ENCODE results near the gene XRCC3.

XRCC3 gene

GRCh38 chr14:103738701-103739451 is 23.6 kb upstream of the XRCC3 start:
- in situ Hi-C loops (cut with MboI; ENCODE audit: low sequenced_read_pairs), result no loop called here

- in situ Hi-C loops (cut with MboI; ENCODE audit: low sequenced_read_pairs), result no loop called here
These were observed 22.9 kb upstream of the XRCC3 start for GRCh38 chr14:103738166-103738565.

DNA sequence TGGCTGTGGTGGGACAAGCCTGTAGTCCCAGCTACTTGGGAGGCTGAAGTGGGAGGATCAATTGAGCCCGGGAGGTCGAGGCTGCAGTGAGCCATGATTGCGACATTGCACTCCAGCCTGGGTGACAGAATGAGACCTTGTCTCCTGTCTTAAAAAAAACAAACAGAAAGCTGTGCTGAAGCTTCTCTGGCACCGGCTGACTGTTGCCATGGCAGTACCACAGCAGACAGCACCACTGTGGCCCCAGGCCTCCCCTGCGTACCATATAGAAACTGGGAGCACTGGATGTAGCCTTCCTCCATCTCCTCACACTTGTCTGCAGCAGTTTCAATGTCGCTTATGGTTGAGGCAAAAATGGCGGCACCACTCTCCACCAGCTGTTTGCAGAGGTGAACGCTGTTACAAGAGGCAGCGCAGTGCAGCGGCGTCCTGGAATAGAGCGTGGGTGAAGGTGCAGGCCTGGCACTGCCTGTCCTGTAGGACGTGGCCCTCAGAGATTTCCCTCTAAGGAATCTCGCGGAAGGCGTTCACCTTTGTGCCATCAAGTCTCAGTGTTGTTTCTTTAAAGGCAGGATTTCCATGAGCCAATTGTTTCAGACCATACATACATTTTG is 22.3 kb upstream of the XRCC3 start:
- in situ Hi-C loops (cut with MboI; ENCODE audit: low sequenced_read_pairs), result no loop called here

- in situ Hi-C loops (cut with MboI; ENCODE audit: low sequenced_read_pairs), result no loop called here
These were observed 21.5 kb upstream of the XRCC3 start for GRCh38 chr14:103736546-103737431.

- in situ Hi-C loops (cut with MboI; ENCODE audit: low sequenced_read_pairs), result no loop called here
These were observed 20.7 kb upstream of the XRCC3 start for GRCh38 chr14:103735815-103736545.

- in situ Hi-C loops (cut with MboI; ENCODE audit: low sequenced_read_pairs), result no loop called here
These were observed 20.2 kb upstream of the XRCC3 start for GRCh38 chr14:103735439-103735814.

- in situ Hi-C loops (cut with MboI; ENCODE audit: low sequenced_read_pairs), result no loop called here
These were observed 19.8 kb upstream of the XRCC3 start for GRCh38 chr14:103735022-103735421.

DNA sequence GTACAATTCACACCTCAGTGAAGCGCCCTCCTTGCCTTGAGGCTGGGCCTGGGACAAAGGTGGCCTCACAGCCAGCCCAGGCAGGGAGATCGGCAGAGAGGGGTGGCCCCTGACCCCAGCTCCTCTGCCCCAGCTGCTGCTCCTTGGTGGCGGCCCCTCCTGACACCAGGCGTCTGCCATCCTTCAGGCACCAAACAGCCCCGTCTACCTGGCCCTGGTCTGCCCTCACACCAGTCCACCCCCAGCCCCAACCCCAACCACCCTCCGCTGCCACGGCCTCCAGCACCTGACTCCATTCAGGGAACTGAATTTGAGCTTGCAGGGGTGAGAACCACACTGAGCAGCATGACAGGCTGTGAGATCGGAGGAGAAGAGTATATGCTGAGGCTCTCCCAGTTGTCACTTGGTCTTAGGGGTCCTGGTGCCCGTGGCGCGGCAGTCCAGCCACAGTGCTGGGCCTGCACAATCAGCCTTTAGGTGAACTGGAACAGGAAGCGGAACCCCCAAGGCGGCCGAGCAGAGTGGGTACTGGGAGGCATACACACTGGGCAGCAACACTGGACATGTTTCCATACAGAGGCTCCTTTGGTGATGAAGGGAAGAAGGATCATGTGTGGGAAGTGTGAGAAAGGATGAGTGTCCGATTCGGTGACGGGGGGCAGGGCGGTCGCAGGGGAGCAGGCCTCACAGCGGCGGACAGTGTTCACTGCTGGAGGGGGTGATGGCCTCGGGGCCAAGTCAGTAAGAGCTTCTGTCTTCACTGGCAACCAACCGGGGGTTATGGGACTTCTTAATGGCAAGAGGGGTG is 19.0 kb upstream of the XRCC3 start:
- in situ Hi-C loops (cut with MboI; ENCODE audit: low sequenced_read_pairs), result no loop called here

DNA sequence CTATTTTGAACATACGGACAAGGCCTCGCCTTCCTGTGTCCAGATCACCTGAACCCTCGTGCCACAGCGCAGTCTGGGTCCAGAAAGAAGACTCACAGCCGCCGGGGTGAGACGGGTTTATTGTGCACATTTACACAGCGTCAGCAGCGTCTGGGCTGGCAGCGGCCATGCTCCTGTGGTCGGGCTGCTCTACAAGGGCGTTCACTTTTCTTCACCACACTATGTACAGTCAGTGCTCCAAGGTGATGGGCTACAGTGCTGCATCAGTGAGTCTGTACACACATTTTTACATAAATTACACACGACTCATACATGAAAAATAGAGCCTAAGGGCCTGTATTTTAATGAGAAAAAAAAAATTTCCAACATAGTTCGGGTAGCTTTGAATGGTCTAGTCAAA is 18.4 kb upstream of the XRCC3 start:
- in situ Hi-C loops (cut with MboI; ENCODE audit: low sequenced_read_pairs), result no loop called here

GRCh38 chr14:103732868-103733620 is 17.8 kb upstream of the XRCC3 start:
- in situ Hi-C loops (cut with MboI; ENCODE audit: low sequenced_read_pairs), result no loop called here

- in situ Hi-C loops (cut with MboI; ENCODE audit: low sequenced_read_pairs), result no loop called here
These were observed 16.9 kb upstream of the XRCC3 start for GRCh38 chr14:103731916-103732867.

DNA sequence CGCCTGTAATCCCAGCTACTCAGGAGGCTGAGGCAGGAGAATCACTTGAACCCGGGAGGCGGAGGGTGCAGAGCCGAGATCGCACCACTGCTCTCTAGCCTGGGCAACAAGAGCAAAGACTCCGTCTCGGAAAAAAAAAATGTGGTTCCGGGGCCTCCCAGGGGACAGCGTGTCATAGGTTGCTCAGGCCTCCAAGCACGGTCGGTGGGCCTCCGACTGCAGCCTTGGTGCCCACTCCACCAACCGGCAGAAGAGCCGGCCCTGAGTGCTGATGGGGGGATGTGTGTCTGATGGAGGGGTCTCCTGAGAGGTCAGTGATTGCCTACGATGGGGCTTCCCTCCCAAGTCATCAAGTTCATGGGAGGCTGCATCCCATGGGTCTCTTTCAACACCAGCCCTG is 16.2 kb upstream of the XRCC3 start:
- in situ Hi-C loops (cut with MboI; ENCODE audit: low sequenced_read_pairs), result no loop called here

DNA sequence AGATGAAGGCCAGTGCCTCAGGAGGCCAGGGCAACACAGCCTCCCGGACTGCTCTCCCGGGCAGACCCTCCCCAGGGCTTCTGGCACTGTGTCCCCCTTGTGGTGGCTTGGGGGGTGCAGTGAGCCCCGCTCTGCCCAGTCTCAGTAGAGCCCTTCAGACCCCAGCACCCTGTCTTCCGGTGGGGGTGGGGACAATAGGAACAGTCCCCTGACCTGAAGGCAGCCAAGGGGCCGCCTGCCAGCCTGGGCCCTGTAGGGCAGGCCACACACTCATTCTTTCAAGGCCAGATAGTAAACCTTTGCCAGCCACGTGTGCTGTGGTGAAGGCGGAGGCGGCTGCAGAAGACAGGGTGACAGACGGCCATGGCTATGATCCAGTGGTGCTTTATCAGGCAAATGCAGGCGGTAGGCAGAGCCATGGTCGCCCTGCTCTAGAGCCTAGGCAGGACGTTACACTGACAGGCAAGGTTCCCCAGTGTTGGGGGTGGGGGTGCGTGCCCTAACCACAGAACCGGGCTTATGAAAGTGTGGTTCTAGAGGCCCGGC is 15.3 kb upstream of the XRCC3 start:
- in situ Hi-C loops (cut with MboI; ENCODE audit: low sequenced_read_pairs), result no loop called here

GRCh38 chr14:103729496-103730448 is 14.5 kb upstream of the XRCC3 start:
- in situ Hi-C loops (cut with MboI; ENCODE audit: low sequenced_read_pairs), result no loop called here

DNA sequence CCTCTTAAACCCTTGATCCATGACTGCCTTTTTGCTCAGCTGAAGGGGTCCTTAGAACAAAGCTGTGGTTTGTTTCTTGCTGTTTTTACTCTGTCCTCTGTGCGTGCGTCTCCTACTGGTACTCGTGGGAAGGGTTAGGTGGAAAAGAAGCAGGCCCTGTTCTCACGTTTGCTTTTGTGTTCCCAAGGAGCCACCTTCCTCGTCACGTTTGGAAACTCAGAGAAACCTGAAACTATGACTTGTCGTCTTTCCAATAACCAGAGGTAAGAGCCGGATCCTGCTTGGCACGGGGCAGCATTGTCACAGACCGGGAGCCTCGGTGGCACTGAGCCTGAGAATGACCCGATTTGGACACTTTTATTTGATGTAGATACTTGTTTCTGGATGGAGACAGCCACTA is 13.5 kb upstream of the XRCC3 start:
- in situ Hi-C loops (cut with MboI; ENCODE audit: low sequenced_read_pairs), result no loop called here

- in situ Hi-C loops (cut with MboI; ENCODE audit: low sequenced_read_pairs), result no loop called here
These were observed 12.9 kb upstream of the XRCC3 start for GRCh38 chr14:103728141-103728540.
